ENCODE measurements around the gene SMO.
A peak's percentile ranks its signal among the peaks of the same experiment; 100 is the strongest.

SMO gene

DNA sequence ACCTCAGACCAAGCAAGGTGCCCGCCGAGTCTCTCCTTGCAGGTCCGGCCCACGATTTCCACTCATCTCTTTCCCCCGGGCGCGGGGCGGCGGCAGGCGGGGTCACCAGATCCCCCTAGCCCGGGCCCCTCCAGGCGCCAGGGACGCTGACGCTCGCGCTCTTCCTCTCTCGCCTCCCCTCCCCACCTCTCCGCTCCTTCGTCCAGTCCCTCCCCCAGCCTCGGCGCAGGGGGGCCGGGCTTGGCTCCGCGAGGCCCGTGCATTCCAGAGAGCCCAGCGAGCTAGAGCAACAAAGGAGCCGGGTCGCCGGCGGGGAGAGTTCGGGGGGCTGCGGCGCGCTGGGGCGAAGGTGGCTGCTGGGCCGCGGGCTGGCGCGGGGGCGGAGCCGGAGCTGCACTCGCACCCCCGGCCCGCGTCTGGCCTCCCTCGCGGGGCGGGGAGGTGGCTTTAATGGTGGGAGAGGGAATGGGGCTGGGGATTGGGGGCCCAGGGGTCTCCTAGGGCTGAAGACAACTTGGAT is at the start of gene SMO:
Gene SMO, plus strand, starts transcription at position 262 of the 520 bp plus-strand sequence. CDS start 519 bp downstream, outside the sequence.
- H3K27ac ChIP-seq: peak within 1 kb of the TSS in 20 of 21 experiments; percentile 2 to 87 (median 64)
- peak within 1 kb of the TSS; percentile 56 to 82 (median 78) for H3K4me3 ChIP-seq

DNA sequence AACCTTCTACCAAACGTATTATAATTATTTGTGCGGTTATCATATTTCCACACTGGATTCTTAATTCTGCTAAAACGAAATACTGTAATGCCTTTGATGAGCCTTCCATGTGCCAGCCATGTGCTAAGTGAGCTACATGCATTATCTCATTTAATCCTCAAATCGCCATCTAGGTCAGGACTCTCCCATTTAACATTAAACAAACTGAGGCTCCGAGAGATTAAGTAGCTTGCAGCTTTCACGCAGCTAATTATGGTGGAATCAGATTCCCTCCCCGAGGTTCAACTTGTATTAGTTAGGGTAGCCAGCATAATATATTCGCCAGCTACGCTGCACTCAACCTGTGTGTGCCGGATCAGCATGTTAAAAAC is 44.7 kb upstream of the SMO start:
- no peak overlapping the region for H3K27ac ChIP-seq
- peak overlapping the region in 3 of 7 experiments; percentile 43 to 59 (median 51) for H3K4me3 ChIP-seq

DNA sequence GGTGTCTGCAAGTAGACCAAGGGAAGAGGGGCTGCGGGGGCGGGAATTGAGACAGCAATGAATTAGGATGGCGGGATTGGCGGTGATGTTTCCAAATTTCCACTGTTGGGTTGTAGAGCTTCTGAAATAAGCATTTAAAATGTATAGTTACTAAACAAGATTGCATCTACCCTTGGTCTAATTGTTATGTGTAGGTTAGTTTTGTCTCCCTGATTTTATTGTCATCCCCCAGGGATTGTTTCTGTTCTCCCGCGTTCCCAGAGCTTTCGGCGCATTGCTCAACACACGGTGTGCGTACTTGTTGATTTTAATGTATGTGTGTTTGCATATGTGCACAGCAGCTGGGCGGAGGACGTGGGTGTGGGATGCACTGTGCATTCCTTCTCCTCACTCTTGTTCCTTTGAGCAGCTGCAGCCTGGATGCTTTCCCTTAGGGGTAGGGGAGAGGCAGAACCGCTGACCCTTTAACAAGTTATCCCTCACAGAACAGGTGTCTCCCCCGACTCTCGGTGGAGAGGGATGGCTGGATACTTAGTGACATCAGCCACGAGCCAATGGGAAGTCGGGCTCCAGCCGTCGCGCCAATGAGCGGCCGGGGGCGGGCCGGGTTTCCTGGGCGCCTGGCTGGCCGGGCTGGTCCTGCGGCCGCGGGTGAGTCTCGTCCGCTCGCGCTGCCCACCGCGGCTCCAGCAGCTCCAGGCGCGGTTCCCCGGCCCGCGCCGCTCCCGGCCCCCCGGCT is 44.2 kb upstream of the SMO start, which contains the start of gene TSPAN33:
Gene TSPAN33, plus strand, starts transcription at position 613 of the 739 bp plus-strand sequence. CDS start 274 bp downstream, outside the sequence.
- peak within 1 kb of the TSS in 13 of 21 experiments; percentile 11 to 75 (median 48) for H3K27ac ChIP-seq
- peak within 1 kb of the TSS; percentile 41 to 59 (median 47) for H3K4me3 ChIP-seq

DNA sequence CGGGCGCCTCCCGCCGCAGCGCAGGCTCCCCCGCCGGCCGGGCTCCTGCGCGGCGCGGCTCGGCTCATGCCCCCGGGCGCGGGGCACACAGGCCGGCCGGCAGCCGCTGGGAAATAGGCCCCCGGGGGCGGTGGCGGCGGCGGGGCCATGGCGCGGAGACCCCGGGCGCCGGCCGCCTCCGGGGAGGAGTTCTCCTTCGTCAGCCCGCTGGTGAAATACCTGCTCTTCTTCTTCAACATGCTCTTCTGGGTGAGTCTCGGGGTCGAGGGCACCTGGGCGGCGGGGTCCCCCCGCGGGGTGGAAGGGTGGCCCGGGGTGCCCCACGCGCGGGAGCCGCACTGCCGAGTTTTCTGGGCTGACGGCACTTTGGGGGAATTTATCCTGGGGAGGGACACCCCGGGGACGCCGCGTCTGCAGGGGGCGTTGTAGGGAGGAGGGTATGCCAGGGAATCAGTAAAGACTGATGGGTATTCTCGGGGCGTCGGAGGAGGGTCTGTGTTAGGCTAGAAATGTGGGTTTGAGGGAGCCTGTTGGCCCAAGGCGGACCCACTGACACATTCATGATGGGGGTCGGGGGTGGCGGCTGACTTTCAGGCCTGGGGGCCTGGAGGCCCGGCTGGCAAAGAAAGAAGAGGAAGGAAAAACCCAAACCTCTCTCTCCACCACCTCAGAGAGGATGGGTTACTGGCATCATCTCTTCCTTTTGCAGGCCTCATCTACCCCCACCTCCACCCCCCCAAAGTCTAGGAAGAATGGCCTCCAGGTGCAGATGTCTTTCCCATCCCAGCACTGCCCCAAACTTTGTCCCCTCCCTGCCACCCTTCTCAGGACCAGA is 43.4 kb upstream of the SMO start:
- Histone ChIP-seq H3K27ac (peak overlapping the region in 13 of 21 experiments; percentile 11 to 75 (median 48)), H3K4me3 (peak overlapping the region; percentile 41 to 59 (median 47))

DNA sequence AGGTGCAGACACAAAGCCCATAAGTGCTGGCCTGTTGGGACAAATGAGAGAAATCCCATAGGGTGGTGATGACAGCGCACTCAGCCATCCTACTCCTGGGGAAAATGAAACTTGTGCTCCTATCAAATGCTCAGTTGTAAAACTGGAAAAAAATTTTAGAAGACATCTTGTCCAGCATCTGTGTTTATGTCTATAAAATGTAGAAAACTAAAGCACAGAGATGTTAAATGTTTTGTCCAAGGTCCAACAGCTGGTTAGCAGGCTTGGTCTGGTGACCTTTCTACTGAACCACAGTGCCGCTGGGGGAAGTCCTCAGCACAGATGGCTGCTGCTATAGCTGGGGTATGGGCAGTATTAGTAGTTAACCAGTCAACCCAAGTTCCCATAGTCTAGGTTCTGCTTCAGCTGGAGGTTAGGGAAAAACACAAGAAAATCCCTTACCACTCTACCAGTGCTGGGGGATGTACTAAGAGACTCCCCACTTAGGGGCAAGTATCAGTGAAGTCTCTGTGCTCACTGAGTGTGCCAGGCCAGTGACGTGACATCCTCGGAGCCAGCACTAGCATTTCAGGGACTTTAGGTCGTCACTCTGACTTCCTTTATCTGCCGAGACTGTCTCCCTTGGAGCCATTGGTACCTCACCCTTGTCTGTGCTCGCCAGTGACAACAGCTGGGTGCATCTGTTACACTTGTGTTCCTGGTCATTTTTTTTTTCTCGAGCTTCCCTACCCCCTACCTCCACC is 42.0 kb upstream of the SMO start:
- no peak overlapping the region for H3K4me3 ChIP-seq

DNA sequence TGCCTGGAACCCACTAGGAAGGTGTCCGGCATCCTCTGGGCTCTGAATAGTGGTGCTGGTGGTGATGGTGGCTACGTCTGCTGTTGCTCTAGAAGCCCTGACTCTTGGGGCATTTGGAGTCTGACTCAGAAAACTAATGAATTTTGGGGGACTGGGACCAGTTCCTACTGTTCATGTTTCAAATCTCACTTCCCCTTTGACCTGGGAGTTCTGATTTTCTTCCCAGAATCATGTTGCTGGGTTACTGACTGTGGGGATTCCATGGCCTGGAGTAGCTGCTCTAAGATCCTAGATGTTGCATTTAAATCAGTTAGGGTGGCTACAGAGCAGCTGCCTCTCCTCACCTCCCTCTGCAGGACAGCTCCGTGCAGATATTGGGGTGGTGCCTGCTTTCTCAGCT is 40.7 kb upstream of the SMO start:
- Histone ChIP-seq H3K27ac (peak overlapping the region in 3 of 21 experiments; percentile 17 to 61 (median 36)), H3K4me3 (no peak overlapping the region)

More for the DNA sequence above, 42.0 kb upstream of the SMO start:
- H3K27ac ChIP-seq: peak overlapping the region in 3 of 21 experiments; percentile 23 to 70 (median 42)

DNA sequence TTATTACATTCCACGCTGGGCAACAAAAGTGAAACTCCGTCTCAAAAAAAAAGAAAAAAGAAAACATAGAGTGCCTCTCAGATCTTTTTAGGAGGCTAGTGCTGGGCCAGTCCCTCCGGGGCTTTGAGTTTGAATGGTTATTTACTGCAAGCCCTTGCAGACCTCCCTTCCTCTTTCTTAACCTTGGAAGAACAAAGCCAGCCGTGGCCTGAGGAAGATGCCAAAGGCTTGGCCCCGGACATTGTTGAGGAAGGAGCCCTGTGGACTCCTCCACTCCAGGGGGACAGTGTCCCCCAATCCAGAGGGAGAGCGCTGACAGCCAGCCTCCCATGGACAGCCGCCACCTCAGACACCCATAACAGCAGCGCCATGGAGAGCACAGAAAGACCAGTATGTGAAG is 38.9 kb upstream of the SMO start:
- H3K27ac ChIP-seq: peak overlapping the region in 4 of 21 experiments; percentile 27 to 62 (median 45)

DNA sequence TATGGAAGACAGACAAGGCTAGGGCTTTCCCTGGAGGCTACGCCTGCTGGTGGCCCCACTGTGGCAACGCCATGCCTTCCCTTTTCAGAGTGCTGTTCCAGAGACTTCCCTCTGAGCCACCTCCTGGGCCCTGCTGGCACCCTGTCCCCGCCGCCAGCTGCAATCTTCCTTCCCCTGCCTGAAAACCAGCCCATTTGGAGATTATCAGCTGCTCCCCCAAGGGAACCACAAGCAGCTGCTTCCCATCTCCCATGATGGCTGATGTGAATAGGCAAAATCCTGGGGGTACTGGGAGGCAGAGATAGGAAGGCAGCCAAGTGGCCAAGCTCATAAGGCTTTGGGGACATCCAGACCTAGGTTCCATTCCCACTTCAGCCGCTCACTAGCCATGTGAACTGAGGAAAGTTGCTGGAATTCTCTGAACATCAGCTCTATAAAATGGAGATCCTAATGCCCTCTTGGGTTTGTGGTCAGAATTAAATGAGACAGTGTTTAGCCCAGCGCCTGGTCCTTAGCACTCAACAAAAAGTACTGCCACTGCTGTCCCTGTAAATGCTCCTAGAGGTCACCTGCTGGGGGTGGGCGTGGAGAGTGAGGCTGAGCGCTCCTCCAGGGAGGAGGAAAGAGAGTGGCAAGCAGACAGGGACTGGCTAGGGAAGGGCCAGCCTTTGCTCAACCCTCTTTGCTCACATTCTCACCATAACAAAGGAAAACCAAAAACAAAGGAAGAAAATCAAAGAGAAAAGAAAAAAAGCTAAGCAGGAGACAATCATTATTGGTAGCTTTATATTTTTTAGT is 38.0 kb upstream of the SMO start:
- Histone ChIP-seq H3K27ac (peak overlapping the region in 2 of 21 experiments; percentile 27 to 29), H3K4me3 (no peak overlapping the region)

More for the DNA sequence above, 38.9 kb upstream of the SMO start:
- H3K4me3 ChIP-seq: no peak overlapping the region

DNA sequence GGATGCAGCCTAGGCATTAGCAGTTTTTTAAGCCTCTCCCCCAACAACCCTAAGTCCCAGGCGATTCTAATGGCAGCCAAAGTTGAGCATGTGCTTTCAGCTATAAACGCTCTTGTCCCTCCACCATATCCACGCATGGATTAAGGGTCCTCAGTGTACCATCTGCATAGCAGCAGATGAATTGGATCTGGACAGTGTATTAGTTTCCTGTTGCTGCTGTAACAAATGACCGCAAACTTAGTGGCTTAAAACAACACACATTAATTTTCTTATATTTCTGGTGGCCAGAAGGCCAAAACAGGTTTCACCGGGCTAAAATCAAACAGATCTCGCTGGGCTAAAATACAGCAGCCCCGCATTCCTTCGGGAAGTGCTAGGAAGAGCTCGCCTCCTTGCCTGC is 30.8 kb upstream of the SMO start:
- H3K27ac ChIP-seq: no peak overlapping the region
- no peak overlapping the region for H3K4me3 ChIP-seq

DNA sequence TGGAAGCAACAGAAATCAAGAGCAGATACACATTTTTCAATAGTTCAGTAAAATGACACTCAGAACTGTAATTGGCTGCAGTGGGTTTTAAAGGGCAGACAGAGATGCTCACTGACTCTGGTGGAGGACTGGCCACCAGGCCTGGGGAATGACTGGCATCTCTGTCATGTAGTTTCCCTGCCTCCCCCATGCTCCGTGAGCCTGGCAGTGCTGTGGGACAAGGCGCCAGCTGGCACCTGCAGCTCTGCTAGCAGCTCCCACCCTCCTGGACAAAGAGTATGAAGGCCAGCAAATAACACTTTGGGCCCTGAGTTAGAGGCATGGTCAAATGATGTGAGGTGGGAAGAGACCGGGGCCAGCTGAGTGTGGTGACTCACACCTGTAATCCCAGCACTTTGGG is 28.9 kb upstream of the SMO start:
- Histone ChIP-seq H3K27ac (no peak overlapping the region), H3K4me3 (no peak overlapping the region)

DNA sequence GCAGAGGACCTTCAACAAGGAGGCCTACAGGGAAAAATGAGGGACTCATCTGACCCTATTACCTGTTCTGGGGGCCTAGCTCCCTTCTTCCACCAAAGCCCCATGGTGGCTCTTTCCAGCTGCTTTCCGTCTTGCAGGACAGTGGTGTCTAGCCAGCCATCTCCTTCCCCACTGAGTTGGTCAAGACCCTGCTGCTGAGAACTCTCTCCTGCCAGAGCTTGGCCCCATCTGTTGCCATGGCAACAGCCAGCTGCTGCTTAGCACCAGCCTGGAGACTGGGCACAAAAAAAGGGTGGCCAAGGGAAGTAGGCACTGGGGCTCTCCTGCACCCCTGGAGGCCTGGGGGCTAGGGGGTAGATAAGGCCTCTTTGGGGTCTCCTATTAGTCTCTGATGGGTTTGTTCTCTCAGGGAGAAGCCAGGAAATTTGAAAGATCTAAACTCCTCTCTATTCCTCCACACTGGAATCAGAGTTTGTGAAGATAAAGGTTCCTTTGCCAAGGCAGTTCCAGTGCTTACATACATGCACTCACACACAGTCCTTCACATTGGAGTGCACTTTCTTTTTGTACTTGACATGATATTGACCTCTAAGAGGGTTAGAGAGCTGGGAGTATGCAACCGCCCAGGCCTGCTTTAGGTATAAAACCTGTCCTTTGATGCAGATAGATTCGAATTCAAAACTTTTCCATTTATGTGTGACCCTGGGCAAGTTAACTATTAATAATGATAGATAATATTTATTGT is 28.1 kb upstream of the SMO start:
- H3K4me3 ChIP-seq: no peak overlapping the region
- H3K27ac ChIP-seq: no peak overlapping the region

DNA sequence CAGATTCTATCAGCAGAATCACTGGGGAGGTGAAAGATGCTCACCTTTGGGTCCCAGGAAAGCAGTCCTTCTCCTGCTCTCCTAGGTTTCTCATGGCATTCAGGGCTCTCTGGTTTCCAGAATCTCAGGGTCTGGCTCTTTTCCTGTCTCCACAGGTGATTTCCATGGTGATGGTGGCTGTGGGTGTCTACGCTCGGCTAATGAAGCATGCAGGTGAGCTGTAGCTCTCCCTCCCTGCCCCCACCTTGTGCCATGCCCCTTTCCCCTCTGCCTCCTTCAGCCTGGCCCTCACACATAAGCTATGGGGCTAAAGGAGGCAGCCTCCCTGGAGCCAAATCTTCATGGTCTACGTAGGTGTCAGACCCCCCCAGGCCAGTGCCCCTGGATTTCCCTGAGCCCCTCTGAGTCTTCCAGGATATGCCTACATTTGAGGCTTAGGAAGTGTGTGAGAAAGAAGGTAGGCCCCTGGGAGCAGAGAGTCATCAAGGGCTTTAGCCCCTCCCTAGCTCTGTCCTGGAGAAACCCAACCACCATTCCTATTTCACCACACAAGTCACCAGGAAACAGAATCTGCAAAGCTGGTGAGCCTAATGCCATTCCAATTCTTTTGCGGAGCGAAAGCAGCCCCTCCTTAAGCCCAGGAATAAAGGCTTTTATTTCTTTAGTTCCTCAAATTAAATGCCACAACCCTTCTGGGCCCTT is 26.8 kb upstream of the SMO start:
- H3K27ac ChIP-seq: no peak overlapping the region
- no peak overlapping the region for H3K4me3 ChIP-seq

DNA sequence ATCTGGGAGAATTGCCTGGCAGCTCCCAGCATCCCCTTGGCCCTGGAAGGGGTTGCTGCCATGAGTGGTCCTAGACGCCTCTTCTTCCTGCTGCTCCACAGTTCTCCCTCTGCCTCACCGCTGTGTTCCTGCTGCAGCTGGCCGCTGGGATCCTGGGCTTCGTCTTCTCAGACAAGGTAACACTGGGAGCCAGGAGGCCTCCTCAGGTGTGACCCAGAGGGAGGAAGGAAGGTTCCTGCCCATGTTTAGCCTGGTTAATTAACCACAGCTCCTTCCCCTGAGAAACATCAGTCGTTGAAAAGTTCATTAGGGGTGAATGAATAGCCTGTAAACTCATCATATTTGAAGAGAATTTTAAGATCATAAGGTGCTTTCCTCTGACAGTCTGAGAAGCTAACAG is 25.7 kb upstream of the SMO start:
- Histone ChIP-seq H3K4me3 (no peak overlapping the region), H3K27ac (no peak overlapping the region)

DNA sequence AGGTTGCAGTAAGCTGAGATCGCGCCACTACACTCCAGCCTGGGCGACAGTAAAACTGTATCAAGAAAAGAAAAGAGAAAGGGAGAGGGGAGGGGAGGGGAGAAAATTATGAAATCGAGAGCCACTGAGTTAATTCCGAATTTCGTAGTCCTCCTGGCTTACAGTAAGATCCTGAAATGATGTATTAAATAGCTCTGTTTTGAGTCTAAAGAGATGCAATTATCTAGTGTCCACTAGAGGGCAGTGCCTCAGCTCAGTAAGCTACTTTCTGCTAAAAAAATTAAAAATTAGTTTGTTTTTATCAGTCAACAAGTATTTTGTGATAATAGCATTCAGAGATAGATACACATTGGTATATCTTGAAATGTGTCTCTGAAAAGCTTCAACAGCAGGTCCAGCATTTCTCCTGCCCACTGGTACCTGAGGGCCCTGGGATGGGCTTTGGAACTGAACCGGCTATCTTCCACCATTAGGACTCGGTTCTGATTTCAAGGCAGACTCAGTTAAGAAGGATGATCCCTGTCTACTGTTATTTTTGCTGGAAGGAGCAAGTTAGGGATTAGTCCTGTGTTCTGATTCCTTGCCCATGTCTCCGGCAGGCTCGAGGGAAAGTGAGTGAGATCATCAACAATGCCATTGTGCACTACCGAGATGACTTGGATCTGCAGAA is 24.4 kb upstream of the SMO start:
- Histone ChIP-seq H3K27ac (no peak overlapping the region), H3K4me3 (no peak overlapping the region)

DNA sequence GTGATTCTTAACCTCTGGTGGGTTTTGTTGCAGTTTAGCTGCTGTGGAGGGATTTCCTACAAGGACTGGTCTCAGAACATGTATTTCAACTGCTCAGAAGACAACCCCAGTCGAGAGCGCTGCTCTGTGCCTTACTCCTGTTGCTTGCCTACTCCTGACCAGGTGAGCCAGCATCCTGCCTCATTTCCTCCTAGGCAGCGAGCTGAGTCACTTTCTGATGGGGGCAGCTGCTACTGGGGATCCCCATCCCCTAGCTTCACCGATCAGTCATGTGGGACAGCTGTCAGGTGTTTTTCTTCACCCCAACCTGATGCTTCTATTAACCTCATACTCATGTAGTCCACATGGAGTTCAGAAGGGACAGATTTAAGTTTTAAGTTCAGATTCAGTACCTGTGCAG is 21.7 kb upstream of the SMO start:
- Histone ChIP-seq H3K4me3 (no peak overlapping the region), H3K27ac (no peak overlapping the region)

DNA sequence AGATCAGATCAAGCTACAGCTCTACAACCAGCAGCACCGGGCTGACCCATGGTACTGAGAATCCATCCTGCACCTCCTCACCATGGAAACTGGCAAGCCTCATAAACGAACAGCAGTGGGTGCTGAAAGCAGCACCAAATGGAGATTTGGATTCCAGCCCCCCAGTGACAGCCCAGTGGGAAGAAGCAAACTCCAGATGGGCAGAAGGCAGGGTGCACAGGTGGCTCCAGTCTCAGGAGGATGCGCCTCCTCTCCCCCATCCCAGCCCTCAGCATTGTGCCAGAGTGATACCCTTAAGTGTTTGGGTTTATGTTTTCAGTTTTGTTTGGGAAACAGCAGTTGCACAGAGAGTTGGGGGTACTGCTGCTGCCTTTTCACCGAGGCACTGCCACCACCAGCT is 20.6 kb upstream of the SMO start:
- H3K4me3 ChIP-seq: no peak overlapping the region
- no peak overlapping the region for H3K27ac ChIP-seq
